GM19468 (cell line): ENCODE data around the gene EIF4G1.

ENCODE experiments used
- ATAC-seq: cut with Tn5 transposase; IDR thresholded peaks from one replicate; pipeline ENCODE4 v1.9.1; 2021; ENCODE audit warnings: mild to moderate bottlenecking, moderate library complexity, moderate number of reproducible peaks; ENCODE audit not compliant: unreplicated experiment; ENCODE audit errors: extremely low read depth

EIF4G1 gene

DNA sequence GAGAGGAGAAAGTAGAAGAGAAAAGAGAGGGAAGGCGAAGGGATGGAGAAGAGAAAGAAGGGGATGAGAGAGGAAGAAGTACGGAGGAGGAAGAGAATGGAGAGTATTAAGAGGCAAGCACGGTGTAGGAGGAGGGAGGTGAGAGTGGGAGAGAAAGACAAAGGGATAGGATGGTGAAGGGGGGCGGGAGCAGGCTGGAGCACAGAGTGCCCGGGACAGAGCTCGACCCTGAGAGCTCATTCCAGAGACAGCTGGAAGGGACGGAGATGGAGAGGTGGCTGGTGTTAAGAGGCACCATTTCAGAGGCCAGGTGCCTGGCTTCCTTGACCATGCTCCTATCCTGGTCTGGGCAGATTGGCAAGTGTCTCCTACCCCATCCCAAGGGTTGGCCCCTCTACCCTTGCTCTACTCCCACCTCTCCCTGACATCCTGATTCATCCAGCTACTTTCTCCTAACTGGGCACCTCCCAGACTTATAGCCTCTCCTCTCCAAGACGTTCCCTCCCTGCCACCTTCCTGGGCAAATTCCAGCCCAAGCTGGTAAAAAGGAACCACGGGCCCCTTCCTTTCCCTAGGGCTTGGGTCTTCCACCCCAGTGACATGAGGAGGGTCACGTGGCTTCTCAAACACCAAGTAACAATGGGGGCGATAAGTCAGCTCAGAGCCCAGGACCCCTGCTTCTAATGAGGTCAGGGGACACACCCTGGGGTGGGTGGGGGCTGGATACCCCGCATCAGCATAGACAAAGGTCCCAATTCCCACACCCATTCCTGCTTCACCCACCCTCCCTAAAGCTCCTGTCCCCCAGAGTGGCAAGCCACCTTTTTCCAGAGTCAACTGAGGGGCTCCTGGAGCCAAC lies 45.9 kb downstream of the EIF4G1 start:
- no peak for ATAC-seq

DNA sequence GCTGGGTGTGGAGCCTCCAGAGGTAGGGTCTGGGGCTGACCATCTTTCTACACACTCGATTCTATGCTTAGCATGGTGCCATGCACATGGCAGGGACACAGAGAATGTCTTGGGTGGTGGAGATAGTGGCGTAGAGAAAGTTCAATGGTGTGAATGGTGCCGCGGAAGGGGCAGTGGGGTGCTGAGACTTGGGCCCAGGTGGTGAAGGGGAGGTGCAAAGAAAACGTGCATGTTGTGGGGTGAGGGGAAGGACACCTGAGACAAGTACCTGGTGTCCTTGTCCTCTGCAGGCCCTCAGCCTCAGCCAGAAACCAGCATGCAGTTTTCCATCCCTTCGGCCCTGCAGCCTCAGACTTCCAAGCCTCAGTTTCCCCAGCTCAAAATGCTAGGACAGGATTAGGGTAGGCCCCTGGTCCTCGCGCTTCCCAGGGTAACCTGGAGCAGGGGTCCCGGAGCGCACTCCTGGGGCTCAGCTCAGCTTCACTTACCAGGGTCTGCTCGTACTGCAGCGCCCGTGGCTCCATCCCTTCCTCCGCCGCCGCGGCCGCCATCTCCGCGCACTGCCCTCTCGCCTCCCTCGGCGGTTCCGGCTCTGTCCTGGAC lies 46.6 kb downstream of the EIF4G1 start:
- ATAC-seq: no peak

DNA sequence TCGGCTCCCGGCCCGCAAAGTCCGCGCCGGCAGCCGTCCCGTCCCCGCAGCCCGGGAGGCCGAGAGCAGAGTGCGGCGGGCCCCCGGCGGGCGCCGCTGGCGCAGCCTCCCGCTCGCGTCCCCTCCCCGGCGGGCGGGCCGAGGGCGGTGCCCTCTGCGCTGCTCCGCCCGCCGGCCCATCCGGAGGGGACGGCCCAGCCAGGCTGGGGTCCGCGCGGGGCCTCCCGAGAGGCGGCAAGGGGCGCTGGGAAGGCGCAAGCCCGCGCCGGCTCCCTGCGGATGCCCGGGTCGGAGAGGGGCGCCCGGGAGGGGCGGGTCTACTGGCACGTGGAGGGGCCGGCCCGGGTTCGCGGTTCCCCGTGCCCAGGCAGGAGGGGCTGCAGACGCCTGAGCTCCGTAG lies 47.1 kb downstream of the EIF4G1 start, which contains the start of the genes CLCN2 and POLR2H:
TSS of gene CLCN2 (minus strand) at position 74 of the 400 bp plus-strand sequence. CDS start 126 bp downstream, outside the sequence.
TSS of gene POLR2H (plus strand) at position 179 of the 400 bp plus-strand sequence. CDS start 1,783 bp downstream, outside the sequence.
- peak; percentile 23 for ATAC-seq

DNA sequence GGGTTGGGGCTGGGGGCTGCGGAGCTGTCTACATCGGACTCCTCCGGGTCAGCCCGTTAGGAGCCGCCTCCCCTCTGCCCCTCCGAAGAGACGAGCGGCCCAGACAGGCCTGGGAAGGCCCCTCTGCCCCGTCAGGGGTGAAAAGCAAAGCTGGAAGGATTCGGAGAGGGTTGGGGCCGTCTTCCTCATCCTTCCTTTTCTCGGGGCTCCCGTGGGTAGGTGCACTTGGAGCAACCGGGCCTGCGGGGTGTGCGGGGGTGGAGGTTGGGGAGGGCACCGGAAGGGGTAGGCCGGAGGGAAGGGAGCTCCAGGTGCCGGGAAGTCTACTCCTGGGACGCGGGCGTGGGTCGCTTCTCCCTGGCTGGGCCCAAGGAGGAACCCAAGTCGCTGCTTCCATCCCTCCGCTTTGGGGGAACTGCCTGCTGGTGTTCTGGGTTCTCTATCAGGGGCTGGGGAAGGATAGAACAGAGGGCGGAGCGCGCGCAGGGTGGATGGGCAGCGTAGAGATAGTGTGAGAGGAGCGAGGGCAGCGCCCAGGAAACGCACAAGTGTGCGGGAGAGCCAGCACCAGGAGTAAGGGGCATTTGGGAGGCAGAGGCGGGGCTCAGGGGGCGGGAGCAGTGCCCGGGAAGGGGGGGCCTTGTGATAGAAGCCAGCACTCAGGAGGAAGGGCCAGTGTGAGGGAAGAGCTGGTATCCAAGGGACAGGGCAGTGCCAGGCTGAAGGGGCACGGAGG lies 47.7 kb downstream of the EIF4G1 start:
- no peak for ATAC-seq

- ATAC-seq: peak; percentile 85
These were observed 48.5 kb downstream of the EIF4G1 start for GRCh38 chr3:184362668-184363546.

GRCh38 chr3:184366619-184367289 lies 52.3 kb downstream of the EIF4G1 start:
- no peak for ATAC-seq

DNA sequence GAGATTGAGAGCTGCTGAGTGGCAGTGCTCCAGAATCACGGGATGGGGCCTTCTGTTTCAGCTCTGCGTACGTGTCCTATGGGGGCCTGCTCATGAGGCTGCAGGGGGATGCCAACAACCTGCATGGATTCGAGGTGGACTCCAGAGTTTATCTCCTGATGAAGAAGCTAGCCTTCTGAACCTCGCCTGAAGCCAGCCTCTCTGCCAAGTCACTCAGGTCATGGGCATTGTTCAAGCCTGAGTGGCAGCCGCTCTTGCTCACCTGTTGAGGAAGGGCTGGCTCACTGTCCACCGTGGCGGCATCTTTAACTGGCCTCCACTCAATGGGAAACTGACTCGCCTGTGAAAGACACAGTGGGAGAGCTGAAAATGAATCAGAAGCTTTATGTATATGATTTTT lies 53.7 kb downstream of the EIF4G1 start:
- no peak for ATAC-seq

DNA sequence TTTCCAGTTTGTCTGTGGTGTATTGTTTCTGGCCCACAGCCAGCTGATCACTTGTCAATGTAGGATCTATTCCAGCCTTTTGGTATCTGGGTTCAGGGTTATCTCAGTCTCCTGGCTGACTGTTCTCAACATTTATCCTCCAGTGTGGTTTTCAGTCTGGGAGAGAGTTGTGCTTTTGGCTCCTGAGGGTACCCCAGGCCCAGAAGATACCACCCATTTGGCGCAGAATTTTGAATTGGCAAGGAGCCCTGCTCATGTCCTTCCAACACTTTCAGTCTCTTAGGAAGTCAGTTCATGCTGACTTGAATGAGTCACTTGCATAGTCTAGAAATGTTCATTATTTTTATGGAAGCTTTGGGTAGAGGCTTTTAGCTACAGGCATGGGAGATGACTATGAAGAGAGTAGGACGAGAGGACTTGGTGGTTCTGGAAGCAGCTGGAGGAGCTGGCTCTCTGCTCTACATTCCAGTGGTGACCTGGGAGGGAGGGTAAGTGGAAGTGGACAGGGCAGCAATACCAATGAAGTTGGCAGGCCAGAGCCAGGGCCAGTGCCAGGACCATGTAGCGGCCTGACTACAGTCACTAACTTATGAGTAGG lies 54.3 kb downstream of the EIF4G1 start:
- ATAC-seq: no peak

DNA sequence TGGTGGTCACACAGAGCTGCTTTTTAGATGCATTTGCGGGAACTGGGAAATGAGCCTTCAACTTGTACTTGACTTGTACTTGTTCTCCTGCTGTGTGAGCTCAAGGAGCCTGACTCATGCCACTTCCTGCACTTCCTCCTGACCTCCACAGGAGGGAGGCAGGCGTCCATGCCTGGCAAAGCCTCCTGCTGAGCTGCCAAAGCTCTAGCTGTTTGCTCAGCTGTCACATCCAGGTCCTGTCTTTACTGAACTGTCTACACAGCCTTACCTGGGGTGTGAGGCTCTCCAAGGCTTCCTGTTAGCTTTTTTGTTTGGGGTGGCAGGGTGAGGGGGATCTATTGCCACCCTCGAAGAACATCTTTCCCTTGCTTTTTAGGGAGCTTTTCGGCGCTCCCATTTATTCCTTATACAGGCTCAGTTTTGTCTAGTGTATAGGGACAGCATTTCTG lies 57.2 kb downstream of the EIF4G1 start:
- ATAC-seq: peak; percentile 50

- ATAC-seq: no peak
These were observed 58.0 kb downstream of the EIF4G1 start for GRCh38 chr3:184372296-184372821.

DNA sequence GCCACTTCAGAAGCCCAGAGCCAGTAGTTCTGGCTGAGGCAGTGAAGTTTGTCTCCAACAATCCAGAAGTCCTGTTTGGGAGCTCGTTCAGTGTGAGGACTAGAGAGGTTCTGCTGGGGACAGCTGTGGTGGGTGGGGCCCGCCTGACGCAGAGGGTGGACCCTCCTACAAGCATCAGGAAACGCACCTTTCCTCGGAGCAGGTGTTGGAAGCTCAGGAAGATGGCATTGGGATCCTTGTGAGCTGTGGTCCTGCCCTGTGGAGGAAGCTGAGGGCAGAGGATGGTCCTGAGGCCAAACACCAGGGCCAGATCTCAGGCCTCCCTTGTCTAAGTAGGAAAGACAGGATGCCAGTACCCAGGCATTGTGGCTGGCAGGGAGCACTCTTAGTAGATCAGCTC lies 58.5 kb downstream of the EIF4G1 start:
- ATAC-seq: no peak

- no peak for ATAC-seq
These were observed 59.0 kb downstream of the EIF4G1 start for GRCh38 chr3:184373422-184373821.

- no peak for ATAC-seq
These were observed 61.5 kb downstream of the EIF4G1 start for GRCh38 chr3:184375747-184376461.

- no peak for ATAC-seq
These were observed 63.0 kb downstream of the EIF4G1 start for GRCh38 chr3:184377374-184377773.

- no peak for ATAC-seq
These were observed 63.6 kb downstream of the EIF4G1 start, which contains the start of gene THPO for GRCh38 chr3:184377882-184378445. TSS of gene THPO (minus strand) at chr3:184378207. CDS start at chr3:184376259, 1,948 bp downstream.

DNA sequence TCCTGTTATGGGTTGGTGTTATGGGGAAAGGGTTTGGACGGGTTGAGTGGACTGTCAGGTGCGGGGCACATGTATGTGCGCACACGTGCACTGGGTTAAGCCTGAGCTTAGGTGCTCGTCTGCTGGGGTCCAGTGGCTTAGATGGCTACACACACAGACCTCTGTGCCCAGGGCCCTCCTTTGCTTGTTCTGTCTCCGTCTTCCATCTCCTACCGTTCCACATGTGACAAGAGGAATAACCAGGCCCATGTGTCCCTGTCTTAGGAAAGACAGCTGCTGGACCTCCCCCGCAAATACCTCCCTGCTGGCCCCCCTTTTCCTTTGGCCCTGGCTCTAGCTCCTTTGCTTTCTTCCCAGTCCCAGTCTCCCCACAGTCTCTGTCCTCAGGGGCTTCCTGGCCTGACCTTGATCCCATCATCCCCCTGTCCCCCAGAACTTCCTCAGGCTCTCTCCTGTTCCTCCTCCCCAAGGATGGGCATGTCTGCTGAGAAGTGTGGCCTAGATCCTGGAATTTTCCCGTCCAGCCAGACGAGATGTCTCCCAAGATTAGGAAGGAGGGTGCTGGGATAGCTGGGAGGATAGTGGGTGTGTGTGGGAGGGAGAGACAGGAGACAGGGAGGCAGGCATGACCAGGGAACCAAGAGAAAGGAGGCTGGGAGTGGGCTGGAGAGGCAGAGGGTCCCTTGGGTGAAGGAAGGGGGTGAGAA lies 64.4 kb downstream of the EIF4G1 start:
- ATAC-seq: no peak
